DND-41 (cell line): ENCODE measurements around the gene ABCG5.

Experiments
- ATAC-seq: fragments of 200-7000 bp; cut with Tn5 transposase; 3 replicates; pipeline ENCODE4 v1.9.1; 2021; ENCODE audit warnings: low read depth; ENCODE audit not compliant: insufficient read depth
- DNase-seq: peaks from one replicate; pipeline ENCODE4 v3.0.0-alpha.2; 2020
- H2AFZ ChIP-seq: 2 replicates; pipeline ENCODE4 v1.6.0; 2012; ENCODE audit warnings: low read depth, low read length
- H3K27ac ChIP-seq: 2 replicates; pipeline ENCODE4 v1.5.1; 2012; ENCODE audit warnings: low read length, inconsistent platforms
- H3K27me3 ChIP-seq: fragments of 200-600 bp; sonication (generic); 2 replicates; pipeline ENCODE4 v1.6.0; 2012; ENCODE audit warnings: low read length, mild to moderate bottlenecking, inconsistent platforms; ENCODE audit not compliant: insufficient read depth, poor library complexity
- H3K36me3 ChIP-seq: 2 replicates; pipeline ENCODE4 v1.5.1; 2012; ENCODE audit warnings: low read length, inconsistent platforms; ENCODE audit not compliant: insufficient read depth
- H3K4me1 ChIP-seq: 2 replicates; pipeline ENCODE4 v1.5.1; 2012; ENCODE audit warnings: mild to moderate bottlenecking, low read length; ENCODE audit not compliant: insufficient read depth
- H3K4me2 ChIP-seq: 2 replicates; pipeline ENCODE4 v1.6.0; 2012; ENCODE audit warnings: mild to moderate bottlenecking, moderate library complexity, low read length, inconsistent platforms; ENCODE audit not compliant: insufficient read depth
- H3K4me3 ChIP-seq, 2 experiments: fragments of 200-600 bp in 1 of 2; shearing (Covaris generic) in 1 of 2; 2 replicates each; pipeline ENCODE4 v1.5.1; 2012 to 2016; ENCODE audit warnings: inconsistent platforms in 2 of 2, low read length in 2 of 2, mild to moderate bottlenecking in 2 of 2, low read depth in 1 of 2, moderate library complexity in 1 of 2
- H3K79me2 ChIP-seq: 2 replicates; pipeline ENCODE4 v1.6.0; 2012; ENCODE audit warnings: low read length, inconsistent platforms; ENCODE audit not compliant: insufficient read depth
- H3K9ac ChIP-seq: 2 replicates; pipeline ENCODE4 v1.6.0; 2012; ENCODE audit warnings: low read depth, mild to moderate bottlenecking, inconsistent platforms, low read length, moderate library complexity
- H3K9me3 ChIP-seq: 2 replicates; pipeline ENCODE4 v1.5.1; 2012; ENCODE audit warnings: low read length, moderate library complexity, mild to moderate bottlenecking, inconsistent platforms; ENCODE audit not compliant: insufficient read depth, severe bottlenecking
- H4K20me1 ChIP-seq: 2 replicates; pipeline ENCODE4 v1.6.0; 2012; ENCODE audit warnings: low read length; ENCODE audit not compliant: insufficient read depth
- CTCF ChIP-seq: IDR thresholded peaks from 2 replicates; pipeline ENCODE4 v1.5.1; 2012; ENCODE audit warnings: borderline replicate concordance, low read length, moderate library complexity, mild to moderate bottlenecking; ENCODE audit not compliant: poor library complexity, severe bottlenecking; ENCODE audit errors: extremely low read depth
- EZH2 ChIP-seq: IDR thresholded peaks from 3 replicates; pipeline ENCODE4 v1.6.1; 2012; ENCODE audit warnings: borderline replicate concordance, low read depth, mild to moderate bottlenecking, moderate library complexity, low read length, inconsistent platforms; ENCODE audit not compliant: severe bottlenecking

ABCG5 gene

GRCh38 chr2:43800894-43801293 is 37.7 kb downstream of the ABCG5 start:
- Histone ChIP-seq H3K4me1 (no peaks in the 10 kb centered on the region), H3K4me2 (no peak overlapping the region), H2AFZ (no peak overlapping the region), H3K9ac (no peak overlapping the region), H3K4me3 (no peak overlapping the region), H4K20me1 (no peaks in the 10 kb centered on the region), H3K79me2 (no peaks in the 10 kb centered on the region), H3K27ac (no peak overlapping the region), H3K9me3 (no peaks in the 10 kb centered on the region), H3K27me3 (no peaks in the 10 kb centered on the region), H3K36me3 (no peaks in the 10 kb centered on the region)
- TF ChIP-seq EZH2 = no peak
- TF ChIP-seq CTCF = no peak
- DNase-seq = no peak
- no peak for ATAC-seq

- H3K27ac ChIP-seq = no peak overlapping the region
- H3K4me3 ChIP-seq = no peak overlapping the region
- DNase-seq = no peak
These were observed 40.3 kb downstream of the ABCG5 start for GRCh38 chr2:43798300-43798699.

GRCh38 chr2:43796206-43796605 is 42.4 kb downstream of the ABCG5 start:
- Histone ChIP-seq H3K4me3 (no peak overlapping the region), H3K27ac (no peak overlapping the region), H3K27me3 (no peaks in the 10 kb centered on the region), H3K4me2 (no peak overlapping the region), H4K20me1 (no peaks in the 10 kb centered on the region), H2AFZ (no peak overlapping the region), H3K36me3 (no peaks in the 10 kb centered on the region), H3K9me3 (no peaks in the 10 kb centered on the region), H3K9ac (no peak overlapping the region), H3K79me2 (no peaks in the 10 kb centered on the region), H3K4me1 (no peaks in the 10 kb centered on the region)
- ATAC-seq (no peak), DNase-seq (no peak)
- TF ChIP-seq CTCF (no peak), EZH2 (no peak)

More at GRCh38 chr2:43798300-43798699, 40.3 kb downstream of the ABCG5 start:
- no peaks in the 10 kb centered on the region for H3K36me3 ChIP-seq
- H3K27me3 ChIP-seq = no peaks in the 10 kb centered on the region
- no peak for ATAC-seq
- no peak for TF ChIP-seq EZH2
- peak; percentile 43 for TF ChIP-seq CTCF
- H3K4me1 ChIP-seq = no peaks in the 10 kb centered on the region
- H3K9ac ChIP-seq = no peak overlapping the region
- no peak overlapping the region for H3K4me2 ChIP-seq
- H3K79me2 ChIP-seq = no peaks in the 10 kb centered on the region
- no peaks in the 10 kb centered on the region for H3K9me3 ChIP-seq
- no peak overlapping the region for H2AFZ ChIP-seq
- no peaks in the 10 kb centered on the region for H4K20me1 ChIP-seq

DNA sequence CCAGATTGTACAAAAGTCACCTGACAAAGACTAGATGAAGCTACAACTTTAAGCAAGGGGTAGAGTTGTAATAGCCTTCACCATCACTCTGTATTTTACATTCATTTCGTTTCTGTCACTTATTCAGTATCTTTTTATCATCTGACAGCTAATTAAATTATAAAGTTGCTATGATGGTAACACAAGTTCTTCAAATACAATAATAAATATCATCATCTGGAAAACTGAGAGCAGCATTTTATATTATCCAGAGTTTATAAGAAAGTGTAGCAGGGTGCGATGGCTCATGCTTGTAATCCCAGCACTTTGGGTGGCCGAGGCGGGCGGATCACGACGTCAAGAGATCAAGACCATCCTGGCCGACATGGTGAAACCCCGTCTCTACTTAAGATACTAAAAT is 43.7 kb downstream of the ABCG5 start:
- no peak overlapping the region for H3K9ac ChIP-seq
- H3K27me3 ChIP-seq = no peaks in the 10 kb centered on the region
- ATAC-seq (no peak), DNase-seq (no peak)
- H4K20me1 ChIP-seq = no peaks in the 10 kb centered on the region
- H3K4me3 ChIP-seq = no peak overlapping the region
- no peak overlapping the region for H2AFZ ChIP-seq
- TF ChIP-seq CTCF (no peak), EZH2 (no peak)
- no peak overlapping the region for H3K4me2 ChIP-seq
- H3K36me3 ChIP-seq = no peaks in the 10 kb centered on the region
- no peaks in the 10 kb centered on the region for H3K79me2 ChIP-seq
- no peak overlapping the region for H3K27ac ChIP-seq
- H3K9me3 ChIP-seq = no peaks in the 10 kb centered on the region
- no peaks in the 10 kb centered on the region for H3K4me1 ChIP-seq
